AG04450 (cell line): Measurements from ENCODE around the gene WDR27. TPM values are rescaled to one million over a fixed set of nuclear protein-coding genes. Genes with fewer than 3 reads are reported as not detected.

Source experiments
- CTCF ChIA-PET: fragments of 300-600, 350-600 bp; formaldehyde crosslinking; extraction: SDS; loops from one replicate; lab custom pipeline; 2022; ENCODE audit warnings: antibody characterized with exemption, inconsistent platforms; lab: Charles Lee
- POLR2A ChIA-PET: fragments of 350-600 bp; formaldehyde crosslinking; extraction: SDS; loops from one replicate; lab custom pipeline; 2021; ENCODE audit warnings: antibody characterized with exemption, inconsistent platforms; lab: Yijun Ruan, JAX
- DNase-seq: peaks from one replicate; pipeline ENCODE4 v3.0.0-alpha.2; 2011; ENCODE audit warnings: low read depth, low spot score
- H3K27ac ChIP-seq: one replicate; pipeline ENCODE4 v1.5.1; 2012; ENCODE audit warnings: low read depth, low read length, control low read depth
- H3K27me3 ChIP-seq: one replicate; pipeline ENCODE4 v1.6.0; 2012; ENCODE audit warnings: low read length; ENCODE audit not compliant: control insufficient read depth, insufficient read depth
- H3K4me3 ChIP-seq: 2 replicates; pipeline ENCODE4 v1.5.1; 2011; ENCODE audit warnings: mild to moderate bottlenecking, low read depth, low read length, control low read depth
- H3K9me3 ChIP-seq: 2 replicates; pipeline ENCODE4 v1.5.1; 2012; ENCODE audit warnings: low read length; ENCODE audit not compliant: control insufficient read depth, insufficient read depth
- polyA plus RNA-seq: library from polyadenylated mRNA; depleted of rRNA; stranded (reverse); fragments of >200 nt; gene quantifications from 2 replicates; pipeline ENCODE4 v1.2.3, GENCODE V29; 2011
- TF ChIP-seq, protein P1 (sequence below): IDR thresholded peaks from 2 replicates; pipeline ENCODE4 v1.5.1; 2011; ENCODE audit warnings: low read depth, low read length, control low read depth, inconsistent platforms

Gene WDR27
- polyA plus RNA-seq, 1 experiment = 20.5 TPM

DNA sequence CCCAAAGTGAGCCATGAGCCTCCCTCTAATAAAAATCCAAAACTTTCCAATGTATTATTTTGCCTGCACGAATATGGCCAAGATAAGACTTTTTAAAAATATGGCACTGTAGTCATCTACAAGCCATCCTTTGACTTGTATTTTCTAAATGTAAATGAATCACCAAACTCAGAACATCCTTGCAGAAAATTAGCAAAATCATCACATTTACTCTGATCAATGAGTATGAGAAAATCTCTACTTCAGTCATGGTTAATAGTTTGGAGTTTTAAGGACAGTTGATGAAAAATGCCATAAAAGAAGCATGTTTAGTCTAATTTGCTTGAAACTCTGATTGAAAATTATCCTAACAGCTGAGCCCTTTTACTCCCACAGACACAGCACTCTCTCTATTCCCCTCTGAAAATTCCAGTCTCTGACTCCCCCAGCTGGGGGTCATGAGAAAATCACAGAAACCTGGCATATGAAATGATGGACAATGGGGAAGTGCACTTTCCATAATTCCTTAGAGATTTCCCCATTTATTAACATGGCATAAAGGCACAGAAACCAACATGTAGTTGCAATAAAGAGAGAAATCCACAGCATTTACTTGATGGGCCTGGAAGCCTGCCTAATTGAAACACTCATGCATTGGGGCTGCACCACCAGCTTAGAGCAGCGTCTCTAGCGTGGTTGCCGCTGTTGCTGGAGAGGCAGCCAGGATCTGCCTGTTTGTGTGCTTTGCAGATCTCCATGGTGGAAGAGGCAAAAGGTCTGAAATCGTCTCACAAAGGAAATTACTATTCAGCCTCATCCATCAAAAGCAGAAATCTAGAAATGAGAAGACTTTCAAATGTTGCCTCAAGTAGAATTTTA, 214.0 kb downstream of the WDR27 start:
- no peak overlapping the region for H3K4me3 ChIP-seq
- no peak overlapping the region for H3K27ac ChIP-seq
- ChIA-PET POLR2A (no interaction called here), CTCF (interaction anchor here (1.1 to 1.3 kb wide), 2 partner anchors 152 to 531 kb away, joined by 3 read pairs; no protein-coding TSS in a partner anchor)
- TF ChIP-seq, protein P1, sequence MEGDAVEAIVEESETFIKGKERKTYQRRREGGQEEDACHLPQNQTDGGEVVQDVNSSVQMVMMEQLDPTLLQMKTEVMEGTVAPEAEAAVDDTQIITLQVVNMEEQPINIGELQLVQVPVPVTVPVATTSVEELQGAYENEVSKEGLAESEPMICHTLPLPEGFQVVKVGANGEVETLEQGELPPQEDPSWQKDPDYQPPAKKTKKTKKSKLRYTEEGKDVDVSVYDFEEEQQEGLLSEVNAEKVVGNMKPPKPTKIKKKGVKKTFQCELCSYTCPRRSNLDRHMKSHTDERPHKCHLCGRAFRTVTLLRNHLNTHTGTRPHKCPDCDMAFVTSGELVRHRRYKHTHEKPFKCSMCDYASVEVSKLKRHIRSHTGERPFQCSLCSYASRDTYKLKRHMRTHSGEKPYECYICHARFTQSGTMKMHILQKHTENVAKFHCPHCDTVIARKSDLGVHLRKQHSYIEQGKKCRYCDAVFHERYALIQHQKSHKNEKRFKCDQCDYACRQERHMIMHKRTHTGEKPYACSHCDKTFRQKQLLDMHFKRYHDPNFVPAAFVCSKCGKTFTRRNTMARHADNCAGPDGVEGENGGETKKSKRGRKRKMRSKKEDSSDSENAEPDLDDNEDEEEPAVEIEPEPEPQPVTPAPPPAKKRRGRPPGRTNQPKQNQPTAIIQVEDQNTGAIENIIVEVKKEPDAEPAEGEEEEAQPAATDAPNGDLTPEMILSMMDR = peak; percentile 39
- H3K9me3 ChIP-seq = no peaks in the 10 kb centered on the region
- no peak for DNase-seq
- H3K27me3 ChIP-seq = no peaks in the 10 kb centered on the region

GRCh38 chr6:169479783-169480495, 221.9 kb downstream of the WDR27 start:
- Histone ChIP-seq H3K27ac (no peak overlapping the region), H3K4me3 (no peak overlapping the region), H3K27me3 (no peaks in the 10 kb centered on the region), H3K9me3 (peaks cover 12% of the 10 kb centered on the region)
- TF ChIP-seq, protein P1 = no peak
- CTCF ChIA-PET = no interaction called here
- POLR2A ChIA-PET = no interaction called here
- no peak for DNase-seq

GRCh38 chr6:169474362-169474761, 227.5 kb downstream of the WDR27 start:
- ChIA-PET POLR2A (no interaction called here), CTCF (no interaction called here)
- Histone ChIP-seq H3K4me3 (no peak overlapping the region), H3K27ac (no peak overlapping the region), H3K27me3 (no peaks in the 10 kb centered on the region), H3K9me3 (no peaks in the 10 kb centered on the region; the same call in 1 of the 2 replicates)
- no peak for DNase-seq
- TF ChIP-seq, protein P1 = no peak

- H3K27me3 ChIP-seq = no peaks in the 10 kb centered on the region
- H3K27ac ChIP-seq = no peak overlapping the region
- no peak for DNase-seq
- CTCF ChIA-PET = no interaction called here
- H3K4me3 ChIP-seq = no peak overlapping the region
- POLR2A ChIA-PET = no interaction called here
- TF ChIP-seq, protein P1 = no peak
- no peaks in the 10 kb centered on the region; the same call in 1 of the 2 replicates for H3K9me3 ChIP-seq
Measured at GRCh38 chr6:169473663-169474062, 228.2 kb downstream of the WDR27 start.
